MM.1S (cell line): Measurements from ENCODE around the gene C1QL2.

Source experiments
- EZH2 ChIP-seq: fragments of 300-600 bp; sonication (generic); optimal IDR thresholded peaks from 2 replicates; pipeline ENCODE3; 2017; ENCODE audit warnings: low read depth, mild to moderate bottlenecking, antibody characterized with exemption, low read length, mixed read lengths
- TF ChIP-seq, protein P1 (sequence below): fragments of 300-600 bp; sonication (generic); IDR thresholded peaks from 2 replicates; pipeline ENCODE4 v1.5.1; 2016; ENCODE audit warnings: antibody characterized with exemption, low read length, mixed read lengths

GRCh38 chr2:119180892-119181291, 22.3 kb upstream of the C1QL2 start:
- TF ChIP-seq, protein P1, sequence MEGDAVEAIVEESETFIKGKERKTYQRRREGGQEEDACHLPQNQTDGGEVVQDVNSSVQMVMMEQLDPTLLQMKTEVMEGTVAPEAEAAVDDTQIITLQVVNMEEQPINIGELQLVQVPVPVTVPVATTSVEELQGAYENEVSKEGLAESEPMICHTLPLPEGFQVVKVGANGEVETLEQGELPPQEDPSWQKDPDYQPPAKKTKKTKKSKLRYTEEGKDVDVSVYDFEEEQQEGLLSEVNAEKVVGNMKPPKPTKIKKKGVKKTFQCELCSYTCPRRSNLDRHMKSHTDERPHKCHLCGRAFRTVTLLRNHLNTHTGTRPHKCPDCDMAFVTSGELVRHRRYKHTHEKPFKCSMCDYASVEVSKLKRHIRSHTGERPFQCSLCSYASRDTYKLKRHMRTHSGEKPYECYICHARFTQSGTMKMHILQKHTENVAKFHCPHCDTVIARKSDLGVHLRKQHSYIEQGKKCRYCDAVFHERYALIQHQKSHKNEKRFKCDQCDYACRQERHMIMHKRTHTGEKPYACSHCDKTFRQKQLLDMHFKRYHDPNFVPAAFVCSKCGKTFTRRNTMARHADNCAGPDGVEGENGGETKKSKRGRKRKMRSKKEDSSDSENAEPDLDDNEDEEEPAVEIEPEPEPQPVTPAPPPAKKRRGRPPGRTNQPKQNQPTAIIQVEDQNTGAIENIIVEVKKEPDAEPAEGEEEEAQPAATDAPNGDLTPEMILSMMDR: no peak
- TF ChIP-seq EZH2: no peak
